IPS-NIHi7 (cell line): ENCODE results near the gene EXT2.

Source experiments
- DNase-seq: peaks from one replicate; pipeline ENCODE4 v3.0.0; 2012; ENCODE audit warnings: mixed read lengths; ENCODE audit errors: extremely low spot score

EXT2 gene

DNA sequence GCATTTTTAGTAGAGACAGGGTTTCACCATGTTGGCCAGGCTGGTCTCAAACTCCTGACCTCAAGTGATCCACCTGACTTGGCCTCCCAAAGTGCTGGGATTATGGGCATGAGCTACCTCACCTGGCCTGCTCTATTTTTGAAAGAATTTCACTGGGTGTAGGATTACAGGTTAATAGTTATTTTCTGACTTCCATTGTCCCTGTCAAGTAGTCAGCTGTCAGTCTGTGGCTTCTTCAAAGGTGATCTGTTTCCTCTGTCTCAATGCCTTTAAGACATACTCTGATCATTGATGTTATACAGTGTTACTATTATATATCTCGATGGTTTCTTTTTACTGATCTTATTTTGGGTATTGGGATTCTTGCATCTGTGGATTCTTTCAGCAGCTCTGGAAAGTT lies 10.1 kb upstream of the EXT2 start:
- DNase-seq = no peak

DNA sequence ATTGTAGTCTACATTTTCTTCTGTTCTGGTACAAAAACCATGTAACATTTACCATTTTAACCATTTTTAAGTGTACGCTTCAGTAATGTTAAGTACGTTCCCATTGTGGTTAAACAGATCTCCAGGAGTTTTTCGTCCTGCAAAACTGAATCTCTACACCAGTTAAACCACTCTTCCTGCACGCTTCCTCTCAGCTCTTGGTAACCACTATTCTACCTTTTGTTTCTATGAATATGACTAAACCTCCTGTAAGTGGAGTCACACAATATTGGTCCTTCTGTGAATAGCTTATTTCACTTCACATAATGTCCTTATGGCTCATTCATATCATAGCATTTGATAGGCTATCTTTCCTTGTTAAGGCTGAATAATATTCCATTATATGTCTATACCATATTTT lies 7.1 kb upstream of the EXT2 start:
- no peak for DNase-seq

DNA sequence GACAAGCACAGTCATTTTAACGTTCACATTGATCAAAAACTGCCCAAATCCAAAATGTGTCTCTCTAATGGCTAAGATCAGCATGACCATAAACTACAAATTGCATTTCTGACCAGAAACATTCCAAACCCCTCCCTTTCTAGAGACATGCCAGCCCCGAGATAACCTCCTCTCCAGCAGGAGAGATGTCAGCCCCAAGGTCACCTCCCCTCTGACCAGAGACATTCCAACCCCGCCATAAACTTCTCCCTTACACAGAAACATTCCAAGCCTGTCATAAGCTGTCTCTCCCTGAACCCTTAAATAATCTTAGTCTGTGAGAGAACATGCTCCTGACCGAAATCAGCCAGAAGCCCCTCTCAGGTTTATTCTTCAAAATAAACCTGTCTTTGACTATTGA lies 6.6 kb upstream of the EXT2 start:
- no peak for DNase-seq

DNA sequence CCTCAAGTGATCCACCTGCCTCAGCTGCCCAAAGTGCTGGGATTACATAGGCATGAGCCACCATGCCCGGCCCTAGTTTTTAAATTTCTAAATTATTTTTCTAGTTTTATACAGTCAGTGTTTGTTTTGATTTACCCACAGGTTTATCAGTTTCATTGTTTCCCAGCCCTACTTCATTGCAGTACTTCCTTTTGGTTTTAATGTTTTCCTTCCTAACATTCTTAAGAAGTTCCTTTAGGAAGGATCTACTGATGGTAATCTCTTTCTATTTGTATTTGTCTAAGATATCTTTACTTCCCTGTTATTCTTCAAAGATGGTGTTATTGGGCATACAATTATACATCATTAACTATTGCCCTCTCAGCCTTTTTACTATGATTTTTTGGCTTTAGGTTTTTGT lies 4.9 kb upstream of the EXT2 start:
- DNase-seq = no peak

DNA sequence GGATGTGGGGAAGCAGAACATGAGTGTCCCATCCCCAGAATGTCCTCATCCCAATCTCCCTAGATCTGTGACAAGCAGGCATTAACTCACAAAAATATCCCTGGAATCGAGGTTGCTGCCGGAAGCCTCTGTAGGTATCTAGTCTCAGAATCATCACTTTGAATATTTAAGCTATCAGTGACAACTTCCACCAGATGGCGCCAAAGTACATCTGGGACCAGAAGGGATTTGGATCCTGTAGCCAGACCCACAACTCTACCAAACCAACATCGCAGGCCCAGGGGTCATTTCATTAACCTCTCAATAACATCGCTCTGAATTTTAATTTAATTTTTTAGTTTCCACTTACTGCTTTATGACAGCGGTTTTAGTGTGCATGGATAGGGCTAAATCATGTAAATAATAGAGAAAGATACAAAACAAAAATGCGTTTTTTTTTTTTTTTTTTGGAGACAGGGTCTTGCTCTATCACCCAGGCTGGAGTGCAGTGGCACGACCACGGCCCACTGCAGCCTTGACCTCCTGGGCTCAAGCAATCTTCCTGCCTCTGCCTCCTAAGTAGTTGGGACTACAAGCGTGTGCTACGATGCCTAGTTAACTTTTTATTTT lies 1.1 kb upstream of the EXT2 start:
- DNase-seq = peak; percentile 89

DNA sequence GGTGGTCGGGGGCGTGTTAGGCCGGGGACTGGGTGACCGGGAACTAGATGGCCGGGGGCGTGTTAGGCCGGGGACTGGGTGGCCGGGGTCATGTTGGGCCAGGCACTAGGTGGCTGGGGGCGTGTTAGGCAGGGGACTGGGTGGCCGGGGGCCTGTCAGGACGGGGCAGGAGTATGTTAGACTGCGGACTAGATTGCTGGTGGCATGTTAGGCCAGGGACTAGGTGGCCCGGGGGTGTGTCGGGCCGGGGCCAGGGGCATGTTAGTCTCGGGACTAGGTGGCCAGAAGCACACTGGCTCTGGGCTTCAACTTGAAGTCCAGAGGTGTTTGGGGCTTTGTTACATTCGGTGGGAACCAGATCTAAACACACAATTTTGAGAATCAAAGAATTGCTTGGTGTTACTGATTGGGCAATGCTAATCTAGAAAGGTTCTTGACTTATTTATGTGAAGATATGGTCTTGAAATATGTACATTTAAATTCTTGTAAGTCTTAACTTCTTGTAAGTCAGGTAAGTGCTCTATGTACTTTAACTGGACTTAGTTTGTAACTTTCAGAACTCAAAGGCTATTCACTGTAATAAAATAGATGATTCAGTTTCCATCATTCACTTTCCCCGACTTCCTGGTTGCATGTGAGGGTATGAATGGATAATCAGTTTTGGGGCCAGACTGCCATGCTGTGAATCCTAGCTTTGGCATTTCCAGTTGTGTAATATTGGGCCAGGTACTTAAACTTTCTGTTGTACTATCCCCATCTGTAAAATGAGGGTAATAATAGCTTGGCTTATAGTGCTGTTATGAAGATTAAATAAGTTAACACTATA lies 1.1 kb downstream of the EXT2 start:
- DNase-seq = peak; percentile 18

DNA sequence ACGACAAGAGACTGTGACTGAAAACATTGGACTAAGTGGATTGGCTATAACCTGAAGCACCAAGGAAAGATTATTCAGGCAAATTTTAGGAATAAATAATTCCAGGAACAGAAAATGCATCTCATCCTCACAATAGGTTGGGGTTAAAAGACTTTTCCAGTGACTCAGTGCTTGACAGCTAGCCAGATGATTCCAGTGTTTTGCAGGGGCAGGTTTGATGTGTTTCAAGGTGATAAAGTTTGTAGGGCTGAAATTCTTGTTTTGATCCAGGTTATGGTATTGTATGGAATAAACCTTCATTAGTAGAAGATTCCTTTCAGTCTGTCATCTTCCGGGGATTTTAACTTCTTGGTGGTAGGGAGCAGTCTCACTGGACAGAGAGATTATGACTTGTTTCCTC lies 2.3 kb downstream of the EXT2 start:
- DNase-seq = no peak

DNA sequence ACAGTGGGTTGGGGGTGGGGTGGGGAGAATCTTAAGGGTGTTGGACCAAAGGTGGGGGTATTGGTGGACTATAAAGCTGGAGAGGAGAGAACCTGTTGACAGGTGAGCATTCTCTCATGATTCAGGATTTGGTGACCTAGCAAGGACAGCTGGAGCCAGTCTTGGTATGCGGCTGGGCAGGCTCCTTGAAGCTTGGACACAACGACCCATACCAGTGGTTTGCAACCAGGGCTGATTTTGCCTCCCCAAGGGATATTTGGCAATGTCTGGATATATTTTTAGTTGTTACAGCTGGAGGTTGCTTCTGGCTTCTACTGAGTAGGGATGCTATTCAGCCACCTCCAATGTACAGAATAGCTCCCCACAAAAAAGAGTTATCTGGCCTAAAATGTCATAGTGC lies 5.6 kb downstream of the EXT2 start:
- no peak for DNase-seq

DNA sequence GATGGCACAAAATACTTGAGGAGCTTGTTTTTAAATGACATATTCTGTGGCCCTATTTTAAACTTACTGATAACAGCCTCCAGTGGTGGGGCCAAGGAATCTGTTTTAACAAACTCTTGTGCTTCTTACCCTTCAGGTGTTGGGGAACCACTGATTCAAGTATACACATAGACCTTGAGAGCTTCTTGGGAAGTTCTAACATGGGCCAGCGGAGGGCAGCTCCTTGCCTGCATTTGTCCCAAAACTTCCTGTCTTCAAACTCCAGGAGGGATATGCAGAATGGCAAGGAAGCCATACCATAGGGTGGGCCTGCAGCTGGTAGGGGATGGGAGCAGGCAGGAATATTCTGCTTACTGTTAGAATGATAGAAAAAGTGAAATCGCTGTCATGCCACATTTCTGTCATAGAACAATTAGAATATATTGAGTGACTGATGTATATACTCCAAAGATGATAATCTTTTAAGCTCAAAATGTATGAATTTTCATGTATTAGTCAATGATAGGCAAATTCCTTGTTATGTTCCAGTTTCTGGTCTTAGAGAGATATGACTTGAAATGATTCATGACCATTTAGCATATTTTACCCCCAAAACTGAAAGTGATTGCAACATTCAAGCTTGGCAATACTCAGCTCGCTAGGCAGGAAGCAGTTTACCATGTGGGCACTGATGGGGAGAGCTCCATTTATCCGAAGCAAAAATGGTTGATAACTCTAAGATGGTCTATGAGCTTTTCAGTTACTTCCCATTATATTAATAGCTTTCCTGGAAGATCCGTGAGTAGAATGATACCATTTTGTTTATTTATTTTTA lies 9.2 kb downstream of the EXT2 start:
- DNase-seq = peak; percentile 46

DNA sequence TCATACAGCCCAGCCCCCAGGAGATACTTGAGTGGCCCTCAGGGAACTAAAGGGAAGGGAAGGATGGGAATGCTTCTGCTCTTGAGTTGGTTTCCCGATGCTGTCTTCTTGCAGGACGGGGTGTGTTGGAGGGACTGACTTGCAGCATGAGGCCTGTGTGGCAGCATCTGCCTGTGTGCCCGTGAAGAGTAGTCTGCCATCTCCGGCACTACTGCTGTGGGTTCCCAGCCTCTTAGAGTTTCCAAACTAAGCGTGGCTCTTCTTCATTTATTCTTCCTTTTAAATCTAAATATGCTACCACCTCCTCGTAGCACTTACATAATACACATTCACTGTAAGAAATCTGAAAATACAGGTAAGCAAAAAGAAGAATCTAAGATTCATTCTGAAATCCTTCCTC lies 12.8 kb downstream of the EXT2 start:
- no peak for DNase-seq

DNA sequence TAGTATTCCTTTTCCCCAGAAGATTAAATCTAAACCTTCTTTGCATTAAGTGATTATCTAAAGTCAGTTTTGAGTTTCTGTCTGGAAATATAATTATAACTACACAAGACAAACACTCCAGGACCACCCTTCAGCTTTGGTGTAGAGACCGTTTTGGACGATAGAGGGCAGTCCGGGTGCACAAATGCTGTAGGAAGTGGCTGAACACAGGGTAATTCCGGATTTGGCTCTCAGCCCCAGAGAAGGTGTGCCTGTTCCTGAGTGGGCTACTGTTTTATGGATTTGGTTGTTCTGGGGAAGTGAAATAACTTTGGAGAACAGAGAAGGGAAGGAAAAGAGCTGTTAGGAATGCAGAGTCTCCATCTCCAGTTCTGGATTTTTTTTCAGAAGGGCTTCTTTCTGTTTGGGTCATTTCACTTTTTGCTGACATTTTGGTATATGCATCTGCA lies 14.8 kb downstream of the EXT2 start:
- DNase-seq = peak; percentile 67

DNA sequence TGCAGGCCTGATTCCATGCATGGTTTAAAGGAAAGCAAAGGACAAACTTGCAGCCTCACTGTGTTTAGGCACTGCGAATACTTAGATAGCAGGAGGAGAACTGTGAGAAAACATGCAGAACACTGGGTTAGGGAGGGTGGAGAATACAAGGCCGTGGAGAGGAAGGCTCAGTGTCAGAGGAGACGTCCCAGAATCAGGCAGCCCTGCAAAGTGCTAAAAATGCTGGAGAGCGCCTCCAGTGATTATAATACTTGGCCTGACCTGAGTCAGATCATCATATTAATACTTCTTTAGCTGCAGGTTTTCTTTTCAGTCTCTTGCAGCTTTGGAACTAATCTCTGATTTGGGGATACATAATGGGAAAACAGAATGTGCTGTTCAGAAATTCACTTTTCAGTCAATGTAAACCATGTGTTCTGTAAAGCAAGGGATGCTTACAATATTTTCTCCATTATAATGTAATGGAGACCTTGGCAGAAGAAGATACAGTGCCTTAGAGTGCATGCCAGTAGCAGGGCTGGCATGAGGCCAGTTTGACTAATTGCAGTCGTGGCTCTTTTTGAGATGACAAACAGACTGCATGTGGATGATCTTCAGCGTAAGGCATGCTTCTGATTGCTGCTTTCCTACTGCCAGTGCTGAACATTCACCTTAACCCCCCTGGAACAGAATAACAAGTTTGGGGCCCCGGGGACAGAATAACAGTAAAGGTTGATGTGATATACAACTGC lies 16.8 kb downstream of the EXT2 start:
- no peak for DNase-seq

DNA sequence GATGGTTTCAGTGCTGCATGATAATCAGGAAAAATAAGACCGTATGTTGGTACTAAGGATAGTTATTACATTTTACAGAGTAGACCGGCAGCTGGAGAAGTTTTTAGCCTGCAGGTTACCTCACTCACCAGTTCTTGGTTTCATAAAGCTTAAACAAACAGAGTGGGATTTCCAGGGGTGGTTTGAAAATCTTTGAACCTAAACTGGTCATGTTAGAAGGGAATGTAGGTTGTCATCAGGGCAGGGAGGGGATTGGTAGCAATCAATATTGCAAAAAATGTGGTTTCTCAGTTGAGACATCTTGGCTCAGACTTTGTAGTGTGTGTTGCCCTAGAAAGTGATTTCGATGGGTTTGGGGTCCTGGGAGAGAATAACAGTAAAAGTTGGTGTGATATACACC lies 17.5 kb downstream of the EXT2 start:
- DNase-seq = no peak

DNA sequence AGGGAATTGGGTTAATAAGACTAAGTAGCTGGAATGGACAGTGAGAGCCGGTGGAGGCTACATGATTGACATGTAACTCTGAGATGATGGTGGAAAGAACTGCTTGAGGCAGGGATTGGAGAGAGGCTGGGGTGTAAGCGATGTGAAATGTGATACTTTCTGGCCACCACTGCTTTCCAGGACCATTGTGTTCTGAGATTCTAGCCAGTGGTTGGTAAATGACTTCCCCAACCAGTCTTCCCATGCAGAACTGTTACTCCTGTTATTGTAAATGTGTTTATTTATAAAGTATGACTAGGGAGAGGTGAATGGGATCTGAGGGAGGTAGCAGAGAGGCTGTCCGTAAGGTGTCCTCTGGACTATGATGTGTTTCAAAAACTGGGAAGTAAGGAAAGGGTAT lies 18.1 kb downstream of the EXT2 start:
- DNase-seq = no peak

DNA sequence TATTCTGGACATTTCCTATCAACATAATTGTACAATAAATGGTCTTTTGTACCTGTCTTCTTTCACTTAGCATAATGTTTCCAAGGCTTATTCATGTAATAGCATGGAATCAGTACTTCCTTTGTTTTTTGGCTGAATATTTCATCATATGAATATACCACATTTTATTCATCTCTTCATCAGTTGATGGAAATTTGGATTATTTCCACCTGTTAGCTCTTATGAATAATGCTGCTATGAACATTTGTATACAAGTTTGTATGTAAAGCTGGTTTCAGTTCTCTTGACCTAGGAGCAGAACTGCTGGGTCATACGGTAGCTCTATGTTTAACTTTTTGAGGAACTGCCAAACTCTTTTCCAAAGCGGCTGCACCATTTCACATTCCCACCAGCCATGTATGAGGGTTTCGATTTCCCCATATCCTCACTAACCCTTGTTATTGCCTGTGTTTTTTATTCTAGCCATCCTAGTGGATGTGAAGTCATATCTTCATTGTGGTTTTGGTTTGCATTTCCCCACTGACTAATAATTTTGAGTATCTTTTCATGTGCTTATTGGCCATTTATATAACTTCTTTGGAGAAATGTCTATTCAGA lies 20.9 kb downstream of the EXT2 start:
- no peak for DNase-seq

DNA sequence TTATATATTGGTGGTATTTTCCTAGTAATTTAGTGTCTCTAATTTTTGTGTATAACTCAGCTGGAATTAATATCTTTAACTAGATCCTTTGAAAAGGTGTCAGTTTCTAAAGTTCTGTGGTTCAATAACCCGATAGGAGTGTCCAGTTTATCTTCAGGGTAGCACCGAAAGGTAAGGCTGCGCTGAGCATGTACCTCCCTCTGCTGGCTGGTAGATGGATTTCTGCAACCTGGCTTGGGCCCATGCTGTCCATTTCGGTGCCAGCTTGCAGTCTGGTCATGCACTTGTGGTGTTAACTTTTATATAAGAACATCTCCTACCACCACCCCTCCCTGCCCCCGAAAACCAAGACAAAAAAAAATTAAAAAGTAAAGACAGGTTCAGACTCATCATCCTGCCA lies 24.7 kb downstream of the EXT2 start:
- peak; percentile 40 for DNase-seq

DNA sequence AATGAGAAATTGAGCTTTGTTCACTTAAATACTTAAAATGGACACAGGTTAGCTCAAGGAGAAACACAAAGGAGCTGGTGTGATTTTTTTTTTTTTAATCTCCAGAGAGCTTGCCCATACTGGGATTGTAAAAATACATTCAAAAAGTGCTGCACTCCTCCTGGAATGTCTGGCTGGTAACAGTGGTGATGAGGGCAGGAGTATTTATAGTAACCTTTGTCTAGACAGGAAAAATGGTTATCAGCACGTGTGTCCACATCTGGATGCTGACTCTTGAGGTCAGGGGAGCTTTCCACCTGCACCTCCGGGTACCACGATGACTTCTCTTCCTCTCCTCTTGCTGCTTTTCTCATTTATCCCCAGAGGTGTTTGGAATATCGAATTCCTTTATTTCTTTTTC lies 30.1 kb downstream of the EXT2 start:
- DNase-seq = no peak

DNA sequence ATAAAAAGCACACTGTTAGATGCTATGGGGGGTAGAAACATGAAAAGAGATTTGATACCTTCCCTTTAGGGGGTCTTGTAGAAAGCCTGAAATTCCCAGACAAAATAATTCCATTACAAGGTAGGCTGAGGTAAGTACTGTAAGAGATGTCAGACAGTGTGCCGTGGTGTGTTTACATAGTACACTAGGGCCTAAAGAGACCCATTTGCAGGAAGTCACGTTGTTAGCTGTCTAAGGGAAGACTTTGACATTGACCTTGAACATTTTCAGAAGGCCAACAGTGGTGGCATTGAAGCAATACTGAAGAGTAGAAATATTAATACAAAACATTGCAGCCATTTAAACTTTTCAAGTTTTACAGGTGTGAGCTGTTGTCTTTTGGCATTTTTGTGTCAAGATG lies 30.8 kb downstream of the EXT2 start:
- DNase-seq = no peak

DNA sequence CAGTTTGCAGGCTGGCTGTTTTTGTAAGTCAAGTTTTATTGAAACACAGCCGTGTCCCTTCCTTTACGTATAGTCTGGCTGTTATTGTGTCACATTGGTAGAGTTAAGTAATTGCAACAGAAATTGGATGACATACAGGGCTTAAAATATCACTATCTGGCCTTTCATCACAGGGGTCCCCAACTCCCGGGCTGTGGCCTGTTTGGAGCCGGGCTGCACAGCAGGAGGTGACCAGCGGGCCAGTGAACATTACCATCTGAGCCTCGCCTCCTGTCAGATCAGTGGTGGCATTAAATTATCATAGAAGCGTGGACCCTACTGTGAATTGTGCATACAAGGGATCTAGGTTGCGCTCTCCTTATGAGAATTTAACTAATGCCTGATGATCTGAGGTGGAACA lies 31.7 kb downstream of the EXT2 start:
- no peak for DNase-seq

DNA sequence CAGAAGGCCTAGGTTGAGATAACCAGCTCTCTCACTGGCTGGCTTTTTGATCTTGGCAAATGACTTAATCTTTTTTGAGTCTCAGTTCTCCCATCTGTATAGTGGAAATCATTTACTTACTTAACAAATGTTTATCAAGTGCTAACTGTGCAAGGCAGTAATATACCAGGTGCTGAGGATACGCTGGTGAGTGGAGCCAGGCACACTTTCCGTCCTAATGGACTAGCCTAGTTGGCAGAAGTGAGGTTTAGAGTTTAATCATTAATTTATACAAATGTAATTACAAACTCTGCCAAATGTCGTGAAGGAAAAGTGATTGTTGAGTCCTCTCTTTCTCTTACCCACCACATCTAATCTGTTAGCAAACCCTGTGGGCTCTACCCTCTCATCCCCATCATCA lies 33.3 kb downstream of the EXT2 start:
- DNase-seq = no peak

DNA sequence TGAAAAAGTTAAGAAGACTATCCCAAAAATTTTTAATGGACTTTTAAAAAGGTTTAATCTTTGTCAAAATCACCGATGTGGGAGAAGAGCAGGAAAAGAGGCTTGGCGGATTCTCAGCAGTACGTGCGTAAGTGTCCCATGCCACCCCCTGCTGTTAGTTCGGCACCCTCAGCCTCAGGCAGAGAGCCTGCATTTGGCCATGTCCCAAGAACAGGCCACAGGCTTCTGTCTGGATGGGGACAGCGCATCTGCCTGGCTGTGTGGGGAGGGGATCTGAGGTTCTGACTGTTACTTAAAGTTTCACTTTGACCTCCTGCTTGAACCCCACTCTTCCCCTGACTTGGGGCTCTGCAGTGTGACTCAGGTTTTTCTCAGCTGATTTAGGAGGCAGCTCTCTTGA lies 35.3 kb downstream of the EXT2 start:
- no peak for DNase-seq
